ENCODE results near the gene HABP4.
A peak's percentile ranks its signal among the peaks of the same experiment; 100 is the strongest.

HABP4 gene

GRCh38 chr9:96436063-96436455, 13.9 kb upstream of the HABP4 start:
- DNase-seq = no peak

DNA sequence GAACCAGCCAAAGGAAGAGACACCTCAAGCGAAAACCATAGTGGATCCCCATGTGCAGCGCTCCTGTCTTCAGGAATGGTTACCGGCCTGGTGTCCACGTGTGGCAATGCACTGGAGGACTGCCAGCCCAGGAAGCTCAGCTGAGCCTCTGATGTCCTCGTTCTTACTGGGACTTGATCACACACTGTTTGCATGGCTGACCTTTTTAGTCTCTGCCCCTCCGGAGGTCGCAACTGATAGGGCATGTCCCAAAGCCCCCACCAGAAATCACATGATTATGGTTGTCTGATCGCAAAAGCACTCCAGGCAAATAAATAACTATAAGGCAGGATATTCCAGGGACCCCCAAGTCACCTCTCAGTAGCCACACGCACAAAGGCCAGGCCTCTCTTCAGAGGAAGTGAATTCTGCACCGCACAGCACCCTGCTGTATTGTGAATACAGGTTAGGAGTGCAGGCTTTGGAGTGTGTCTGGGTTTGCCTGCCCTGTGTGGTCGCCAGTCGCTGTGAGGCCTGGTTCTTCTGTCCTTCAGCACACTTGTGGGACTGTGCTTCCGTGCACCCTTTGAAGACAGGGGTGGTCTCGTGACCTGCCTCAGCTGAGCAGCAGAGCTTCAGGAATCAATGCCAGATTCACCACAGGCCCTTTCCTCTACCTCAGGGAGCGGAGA, 13.4 kb upstream of the HABP4 start:
- no peak for DNase-seq

DNA sequence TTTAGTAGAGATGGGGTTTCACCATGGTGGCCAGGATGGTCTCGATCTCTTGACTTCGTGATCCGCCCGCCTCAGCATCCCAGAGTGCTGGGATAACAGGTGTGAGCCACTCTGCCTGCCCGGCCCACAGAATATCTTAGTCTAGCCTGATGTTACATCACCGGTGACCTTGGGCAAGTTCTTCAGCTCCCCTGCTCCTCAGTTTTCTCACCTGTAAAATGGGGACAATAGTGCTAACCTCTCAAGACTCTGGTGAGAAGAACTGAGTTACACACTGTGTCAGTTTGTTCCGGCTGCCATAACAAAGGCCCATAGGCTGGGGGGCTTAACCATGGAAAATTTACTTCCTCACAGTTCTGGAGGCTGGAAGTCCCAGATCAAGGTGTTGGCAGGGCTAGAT, 12.5 kb upstream of the HABP4 start:
- DNase-seq = no peak

- no peak for DNase-seq
These were observed 9.2 kb upstream of the HABP4 start for GRCh38 chr9:96440671-96441199.

- peak; percentile 17 for DNase-seq
These were observed 8.0 kb upstream of the HABP4 start for GRCh38 chr9:96441798-96442445.

- DNase-seq = no peak
These were observed 7.5 kb upstream of the HABP4 start for GRCh38 chr9:96442491-96442890.

GRCh38 chr9:96447406-96447805, 2.6 kb upstream of the HABP4 start:
- no peak for DNase-seq

- DNase-seq = no peak
These were observed 1.3 kb upstream of the HABP4 start for GRCh38 chr9:96448546-96449170.

- peak; percentile 72 for DNase-seq
These were observed 485 bp upstream of the HABP4 start for GRCh38 chr9:96449523-96449844.

DNA sequence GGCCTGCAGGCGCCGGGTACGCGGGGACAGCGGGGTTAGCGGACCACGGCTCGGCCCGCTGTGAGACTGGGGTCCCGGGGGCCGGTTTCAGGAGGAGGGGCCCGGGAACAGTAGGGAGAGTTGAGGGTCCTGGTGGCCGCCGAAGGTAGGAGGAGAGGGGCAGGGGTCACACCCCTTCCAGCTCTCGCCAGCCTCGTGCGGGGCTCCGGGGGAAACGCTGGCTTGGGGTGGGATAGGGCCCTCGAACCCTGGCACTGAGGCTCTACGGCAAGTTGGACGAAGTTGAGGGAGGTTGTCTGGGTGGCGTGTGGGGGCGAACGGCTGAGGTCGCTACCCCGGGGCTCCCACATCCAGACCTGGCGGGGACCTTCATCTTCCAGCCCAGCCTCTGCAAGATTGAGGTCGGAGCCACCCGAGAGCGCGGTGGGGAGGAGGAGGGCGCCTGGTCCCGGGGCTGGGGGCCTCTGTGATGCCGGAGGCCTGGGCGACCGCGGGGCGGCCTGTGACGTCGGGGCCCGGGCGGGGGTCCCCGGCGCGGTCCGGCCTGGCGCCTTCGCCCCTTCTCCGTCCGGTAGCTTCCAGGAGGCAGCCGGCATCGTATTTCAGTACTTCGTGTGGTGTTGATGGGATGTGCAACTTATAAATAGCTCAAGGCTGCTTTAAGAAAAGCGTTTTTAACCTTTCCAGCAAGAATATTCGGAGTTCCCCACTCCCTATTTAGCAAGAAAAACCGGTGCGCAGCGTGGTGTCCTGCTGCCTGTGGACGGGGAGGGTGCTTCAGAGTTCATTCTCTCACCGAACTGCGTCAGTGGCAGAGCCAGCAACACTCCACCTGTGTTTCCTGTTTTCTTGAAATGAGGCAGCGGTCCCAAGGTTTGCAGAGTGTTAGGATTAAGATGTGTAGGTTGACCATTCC, 902 bp downstream of the HABP4 start:
- DNase-seq = no peak

DNA sequence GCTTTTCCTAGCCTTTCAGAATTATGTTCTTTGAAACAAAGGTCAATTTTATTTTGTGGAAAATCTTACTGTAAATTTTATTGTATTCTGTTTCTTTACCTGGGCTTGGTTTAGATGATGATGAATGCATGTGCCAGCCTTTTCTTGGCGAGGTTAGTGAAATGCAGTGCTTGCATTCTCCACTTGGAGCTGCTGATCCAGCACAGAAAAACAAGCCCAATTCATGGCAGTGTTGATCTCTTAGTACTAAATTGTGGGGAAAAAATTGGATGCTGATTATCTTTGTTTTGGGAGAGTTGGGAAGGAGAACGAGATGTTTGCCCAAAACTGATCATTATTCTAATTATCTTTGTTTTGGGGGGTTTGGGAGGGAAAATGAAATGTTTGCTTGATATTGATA, 3.7 kb downstream of the HABP4 start:
- DNase-seq = peak; percentile 23

GRCh38 chr9:96457266-96457665, 7.3 kb downstream of the HABP4 start:
- DNase-seq = no peak

- no peak for DNase-seq
These were observed 8.3 kb downstream of the HABP4 start for GRCh38 chr9:96458226-96458625.

DNA sequence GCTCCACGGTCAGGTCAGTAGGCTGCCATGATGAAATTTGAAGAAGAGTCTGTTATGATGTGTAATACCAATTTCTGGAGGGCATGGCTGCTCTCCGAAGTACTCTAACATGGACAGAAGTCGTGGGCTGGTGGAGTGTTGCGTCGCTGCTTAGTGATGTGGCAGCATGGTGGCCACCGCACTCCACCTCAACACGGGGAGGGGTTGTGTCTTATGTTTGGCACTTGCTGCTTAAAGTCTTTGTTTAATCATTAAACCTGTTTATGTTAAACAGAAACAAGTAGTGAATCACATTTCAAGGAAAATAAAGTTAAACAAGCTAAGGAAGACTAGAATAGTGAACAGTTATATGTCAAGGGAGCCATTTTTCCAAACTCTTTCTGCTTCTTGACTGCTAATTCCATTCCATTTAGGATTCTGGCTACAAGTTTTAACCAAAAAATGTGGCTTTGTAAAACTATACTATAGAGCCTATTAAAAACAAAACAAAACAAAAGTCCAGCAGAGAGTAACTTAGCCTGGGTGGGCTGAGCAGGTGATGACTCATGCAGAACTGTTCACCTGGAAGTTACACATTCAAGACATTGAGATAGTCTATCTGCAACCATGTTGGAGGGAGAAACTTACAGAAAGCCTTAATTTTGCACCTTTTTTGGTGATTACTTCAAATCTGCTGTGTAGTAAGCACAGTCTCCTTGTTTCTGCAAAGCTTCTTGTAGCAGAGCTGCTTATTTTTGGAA, 9.5 kb downstream of the HABP4 start:
- DNase-seq = no peak

- no peak for DNase-seq
These were observed 10.5 kb downstream of the HABP4 start for GRCh38 chr9:96460470-96460869.

DNA sequence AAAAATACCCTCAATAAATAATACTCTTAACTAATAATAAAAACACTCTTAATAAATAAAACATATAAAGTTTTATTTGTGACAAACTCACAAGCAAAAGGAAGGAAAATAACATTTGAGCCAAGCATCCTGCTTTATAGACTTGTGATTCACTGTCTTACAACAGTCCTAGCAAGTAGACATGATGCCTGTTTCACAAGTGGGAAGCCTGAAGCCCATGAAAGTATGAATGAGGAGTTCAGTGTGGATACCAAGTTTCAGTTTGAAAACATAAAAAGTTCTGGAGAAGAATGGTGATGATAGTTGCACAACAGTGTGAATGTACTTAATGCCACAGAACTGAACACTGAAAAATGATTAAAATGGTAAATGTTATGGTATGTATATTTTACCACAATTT, 10.9 kb downstream of the HABP4 start:
- DNase-seq = no peak

- DNase-seq = no peak
These were observed 11.4 kb downstream of the HABP4 start for GRCh38 chr9:96461336-96461735.

GRCh38 chr9:96462541-96462940, 12.6 kb downstream of the HABP4 start:
- DNase-seq = no peak

DNA sequence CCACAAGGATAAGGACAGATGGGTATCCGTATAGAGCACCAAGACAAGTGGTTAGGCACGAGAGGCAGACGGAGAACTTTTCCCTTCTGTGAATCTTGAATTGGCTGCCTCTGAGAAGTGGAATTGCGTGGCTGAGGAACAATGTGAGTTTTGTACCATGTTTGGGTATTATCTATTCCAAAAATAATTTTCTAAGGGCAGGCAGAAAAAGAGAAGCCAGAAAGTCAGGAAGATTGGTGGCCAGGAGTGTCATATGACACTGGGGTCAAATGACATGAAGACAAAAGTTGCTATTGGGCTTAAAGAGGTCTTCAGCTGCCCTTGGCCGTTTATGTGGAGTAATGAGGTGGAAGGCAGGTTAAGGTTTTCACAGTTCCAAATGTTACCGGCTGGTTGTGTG, 14.5 kb downstream of the HABP4 start:
- no peak for DNase-seq

DNA sequence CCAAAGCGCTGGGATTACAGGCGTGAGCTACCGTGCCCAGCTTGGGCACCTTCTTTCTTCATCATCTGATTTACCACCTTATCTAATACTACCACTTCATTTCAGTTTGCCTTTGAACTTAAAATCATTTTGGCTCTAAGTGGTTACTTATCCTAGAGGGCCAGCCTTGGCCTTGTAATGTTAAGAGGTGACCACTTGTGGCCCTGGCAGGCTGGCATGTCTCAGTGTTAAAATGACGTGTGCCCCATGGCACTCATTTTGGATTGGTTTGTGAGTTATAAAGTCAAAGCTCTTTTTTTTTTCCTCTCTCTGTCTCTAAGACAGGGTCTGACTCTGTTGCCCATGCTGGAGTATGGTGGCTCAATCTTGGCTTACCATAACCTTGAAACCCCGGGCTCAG, 17.8 kb downstream of the HABP4 start:
- no peak for DNase-seq

- no peak for DNase-seq
These were observed 26.0 kb downstream of the HABP4 start for GRCh38 chr9:96476013-96476412.

DNA sequence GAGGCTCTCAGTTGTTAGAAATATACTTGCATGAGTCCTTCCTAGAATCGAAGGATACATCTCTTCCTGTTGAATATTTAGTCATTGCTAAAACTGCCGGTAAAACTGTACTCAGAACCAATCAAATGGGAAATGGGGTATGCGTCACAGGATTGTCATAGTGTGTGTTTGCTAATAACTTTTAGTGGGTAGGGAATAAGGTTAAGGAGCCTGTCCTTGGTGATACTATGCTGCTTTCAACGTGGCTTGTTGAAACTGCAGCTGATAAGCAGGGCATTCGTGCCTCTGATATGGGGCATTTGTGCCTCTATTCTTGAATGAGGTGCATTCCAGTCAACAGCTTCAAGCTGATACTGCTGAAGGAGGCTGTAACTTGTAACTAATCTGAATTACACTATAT, 26.6 kb downstream of the HABP4 start:
- DNase-seq = no peak

Data from NCI-H1694 treated with DMSO at 0.1 percent for 48 hours (cell line).